Esophagus (tissue), 2 donors: Measurements from ENCODE around the gene CCR8. TPM values are rescaled to one million over a fixed set of nuclear protein-coding genes. Genes with fewer than 3 reads are reported as not detected.

Experiments
- H3K27ac ChIP-seq, 2 donors: one replicate each; pipeline ENCODE4 v1.5.1; 2013; ENCODE audit warnings: low read depth in 2 of 2, mild to moderate bottlenecking in 2 of 2, inconsistent platforms in 1 of 2, low read length in 1 of 2, moderate library complexity in 1 of 2
- H3K27me3 ChIP-seq, 2 donors: one replicate each; pipeline ENCODE4 v1.6.1; 2013; ENCODE audit warnings: low read length in 2 of 2, control low read depth in 1 of 2, mild to moderate bottlenecking in 1 of 2; ENCODE audit not compliant: insufficient read depth in 2 of 2, control insufficient read depth in 1 of 2
- H3K36me3 ChIP-seq, 2 donors: one replicate each; pipeline ENCODE4 v1.6.1; 2013; ENCODE audit warnings: low read length in 1 of 2; ENCODE audit not compliant: control insufficient read depth in 2 of 2, insufficient read depth in 2 of 2
- H3K4me1 ChIP-seq, 2 donors: one replicate each; pipeline ENCODE4 v1.6.1; 2013; ENCODE audit warnings: low read length in 1 of 2; ENCODE audit not compliant: control insufficient read depth in 2 of 2, insufficient read depth in 2 of 2
- H3K4me3 ChIP-seq, 2 donors: one replicate each; pipeline ENCODE4 v1.5.1; 2013; ENCODE audit warnings: low read length in 2 of 2, mild to moderate bottlenecking in 2 of 2, low read depth in 1 of 2, moderate library complexity in 1 of 2
- H3K9me3 ChIP-seq, 2 donors: one replicate each; pipeline ENCODE4 v1.6.1; 2013; ENCODE audit warnings: mild to moderate bottlenecking in 2 of 2, low read depth in 1 of 2, low read length in 1 of 2, moderate library complexity in 1 of 2; ENCODE audit not compliant: control insufficient read depth in 2 of 2, insufficient read depth in 1 of 2
- WGBS, 2 donors: extraction: QIAGEN DNeasy Blood & Tissue Kit; methylation state at CpG; one replicate each; pipeline ENCODE4 v1.1.7; 2013; 5-methylcytosine and 5-hydroxymethylcytosine counted together
- polyA plus RNA-seq, 2 donors: library from polyadenylated mRNA; stranded (reverse); fragments of 200-250 nt; gene quantifications; one replicate each; pipeline ENCODE4 v1.2.3, GENCODE V29; 2013
- donor health status: healthy with polysubstance abuse.
- donor health status: Bipolar disorder and iron deficiency.

The CCR8 gene
- polyA plus RNA-seq, 2 donors: 0.06 TPM; not detected in 1

DNA sequence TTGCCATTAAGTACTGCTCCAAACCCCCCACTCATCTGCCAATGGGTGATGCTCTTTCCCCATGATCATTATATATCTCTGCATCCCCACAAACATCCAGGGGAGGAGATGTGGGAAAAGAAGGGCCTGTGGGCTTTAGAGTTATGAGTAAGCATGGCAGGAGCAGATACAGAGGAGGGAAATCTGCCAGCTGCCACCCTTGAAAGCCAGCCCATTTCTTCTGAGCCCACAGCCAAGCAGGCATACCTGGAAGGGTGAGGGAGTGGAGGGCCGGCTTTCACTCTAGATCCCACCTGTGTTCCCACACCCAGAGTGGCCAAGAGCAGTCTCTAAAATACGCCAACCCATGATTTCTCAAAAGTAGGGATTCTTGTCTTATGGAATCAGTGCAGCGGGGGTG, 51.9 kb downstream of the CCR8 start:
- Histone ChIP-seq H3K27ac (no peak overlapping the region), H3K9me3 (no peaks in the 10 kb centered on the region), H3K36me3 (no peaks in the 10 kb centered on the region), H3K4me3 (no peak overlapping the region), H3K4me1 (peaks cover 0 to 4% of the 10 kb centered on the region in 2 donors), H3K27me3 (no peaks in the 10 kb centered on the region)
- 86 to 88% methylated on average over 3 of the region's 3 CpGs for WGBS, 2 donors

Other genes starting within 250 kb of the CCR8 start
- gene GORASP1, start 222.1 kb upstream of the CCR8 start, polyA plus RNA-seq: 10 to 100 TPM; 30.9 to 32.0 TPM
- 1 to 10 TPM; 1.8 to 5.6 TPM for gene TTC21A, start 222.0 kb upstream of the CCR8 start, polyA plus RNA-seq
- 10 to 100 TPM; 16.8 to 21.4 TPM for gene CSRNP1, start 176.1 kb upstream of the CCR8 start, polyA plus RNA-seq
- gene XIRP1, start 137.1 kb upstream of the CCR8 start, polyA plus RNA-seq: under 1 TPM; 0.07 to 0.10 TPM
- gene CX3CR1, start 49.7 kb upstream of the CCR8 start, polyA plus RNA-seq: under 1 TPM; 0.14 to 0.21 TPM
- gene SLC25A38, start 53.7 kb downstream of the CCR8 start, polyA plus RNA-seq: 10 to 100 TPM in 1 of 2 donors, 1 to 10 TPM in 1; 9.2 to 11.9 TPM
- 1,000 to 10,000 TPM in 1 of 2 donors, 100 to 1,000 TPM in 1; 872 to 1,509 TPM for gene RPSA, start 77.0 kb downstream of the CCR8 start, polyA plus RNA-seq
- gene MOBP, start 138.0 kb downstream of the CCR8 start, polyA plus RNA-seq: not detected